Ovary (tissue), 9 donors: ENCODE data around the gene YJEFN3. TPM values are rescaled to one million over a fixed set of nuclear protein-coding genes. Genes with fewer than 3 reads are reported as not detected.

ENCODE experiments used
- DNase-seq, 5 donors: peaks; one replicate each; pipeline ENCODE4 v3.0.0-alpha.2; 2019 to 2020
- H3K27ac ChIP-seq, 2 donors: fragments of 200-600 bp; one replicate each; pipeline versions ENCODE4 v1.5.1 to v1.8.0; 2019 to 2022
- H3K27me3 ChIP-seq: fragments of 200-600 bp; one replicate; pipeline ENCODE4 v1.8.0; 2022
- H3K36me3 ChIP-seq: fragments of 200-600 bp; sonication (generic); one replicate; pipeline ENCODE4 v1.5.1; 2019
- H3K4me1 ChIP-seq: one replicate; pipeline ENCODE4 v1.8.1; 2013; ENCODE audit warnings: mild to moderate bottlenecking, moderate library complexity; ENCODE audit not compliant: insufficient read depth
- H3K4me3 ChIP-seq: fragments of 200-600 bp; sonication (generic); one replicate; pipeline ENCODE4 v1.5.1; 2017
- H3K9me3 ChIP-seq, 2 donors: fragments of 200-600 bp in 1 of 2; sonication (generic) in 1 of 2; one replicate each; pipeline versions ENCODE4 v1.5.1 to v1.8.1; 2013 to 2019; ENCODE audit warnings: mild to moderate bottlenecking in 1 of 2, moderate library complexity in 1 of 2
- CTCF ChIP-seq, 3 donors: fragments of 450-650 bp in 2 of 3; fragments of 200-600 bp in 1 of 3; IDR thresholded peaks; one replicate each; pipeline versions ENCODE4 v1.5.1 to v1.8.0; 2016 to 2022; ENCODE audit warnings: antibody characterized with exemption in 3 of 3, mild to moderate bottlenecking in 1 of 3
- EP300 ChIP-seq: sonication (generic); formaldehyde crosslinking; IDR thresholded peaks from one replicate; pipeline ENCODE4 v1.6.1; 2017; ENCODE audit warnings: antibody characterized with exemption
- POLR2A ChIP-seq: fragments of 450-650 bp; IDR thresholded peaks from one replicate; pipeline ENCODE4 v1.6.1; 2017; ENCODE audit warnings: antibody characterized with exemption, mild to moderate bottlenecking, moderate library complexity
- WGBS, 3 donors: extraction: QIAGEN DNeasy Blood & Tissue Kit in 1 of 3; methylation state at CpG; one replicate each; pipeline versions ENCODE4 v1.1.5 to v1.1.7; 2013 to 2017; 5-methylcytosine and 5-hydroxymethylcytosine counted together
- intact Hi-C, 4 donors: fragments of 100-400 bp; cut with DNase I; formaldehyde crosslinking; loops; one replicate each; pipeline versions ENCODE4 v1.11.0 to v1.15.1; 2022 to 2023
- polyA plus RNA-seq, 2 donors: library from polyadenylated mRNA; stranded (reverse); fragments of 200-250 nt in 1 of 2; fragments of 350-450 nt in 1 of 2; fragmentation: Illumina TruSeq in 1 of 2; extraction: RNeasy Lipid Tissue Mini Kit (QIAGEN cat#74804) in 1 of 2; gene quantifications; one replicate each; pipeline ENCODE4 v1.2.3, GENCODE V29; 2013 to 2014
- total RNA-seq, 7 donors: library from RNA; depleted of rRNA in 2 of 7; stranded (reverse); fragments of >200 nt in 2 of 7; fragmentation: NEBNext Ultra II Directional in 3 of 7; extraction: Animal tissue kit (Norgen Biotek cat#: 25700) in 3 of 7; gene quantifications; one replicate each; pipeline versions ENCODE4 v1.1.0 to v1.2.4, GENCODE V29; 2016 to 2023
- donor health status: DM: no; HTN: no; CAD: no; lungs with moderate emphysema.
- donor health status: DM: no; HTN: no; CAD: no.
- donor health status: Bipolar disorder and iron deficiency.
- donor health status: DM: yes; HTN: yes; CAD: no.
- donor health status: DM: no; HTN: no; CAD: no.
- donor health status: DM: yes; HTN: yes; CAD: no.

YJEFN3 gene
- total and polyA plus RNA-seq, 9 donors = 2.0 to 5.0 (median 2.9) TPM

- intact Hi-C loops = no loop called here
- no peaks in the 10 kb centered on the region for H3K27me3 ChIP-seq
- no peaks in the 10 kb centered on the region for H3K9me3 ChIP-seq
- no peak for TF ChIP-seq EP300
- no peak for TF ChIP-seq POLR2A
- TF ChIP-seq CTCF (IDR thresholded peaks at IDR 0.05) = no peak
- no peak for DNase-seq
- peaks cover 1% of the 10 kb centered on the region for H3K4me1 ChIP-seq
- H3K27ac ChIP-seq = no peak overlapping the region
- 73 to 76% (median 74%) methylated on average over 10 to 11 of the region's 11 CpGs for WGBS, 3 donors
- H3K4me3 ChIP-seq = no peak overlapping the region
- H3K36me3 ChIP-seq = no peaks in the 10 kb centered on the region
Observed at GRCh38 chr19:19508217-19508616, 20.5 kb upstream of the YJEFN3 start.

GRCh38 chr19:19510432-19510831, 18.3 kb upstream of the YJEFN3 start:
- 26 to 43% (median 28%) methylated on average over 6 of the region's 6 CpGs for WGBS, 3 donors

GRCh38 chr19:19513682-19514081, 15.0 kb upstream of the YJEFN3 start:
- Histone ChIP-seq H3K9me3 (no peaks in the 10 kb centered on the region), H3K27ac (no peak overlapping the region), H3K36me3 (no peaks in the 10 kb centered on the region), H3K27me3 (no peaks in the 10 kb centered on the region), H3K4me1 (peaks cover 7% of the 10 kb centered on the region), H3K4me3 (no peak overlapping the region)
- intact Hi-C loops = no loop called here
- no peak for TF ChIP-seq CTCF (IDR thresholded peaks at IDR 0.05)
- TF ChIP-seq POLR2A = no peak
- TF ChIP-seq EP300 = no peak
- peak in 1 of 5 donors; percentile 38 for DNase-seq
- WGBS, 3 donors = 75 to 84% (median 83%) methylated on average over 17 of the region's 17 CpGs

More at GRCh38 chr19:19510432-19510831, 18.3 kb upstream of the YJEFN3 start:
- intact Hi-C loops = no loop called here
- no peak for TF ChIP-seq EP300
- no peak for TF ChIP-seq CTCF (IDR thresholded peaks at IDR 0.05)
- TF ChIP-seq POLR2A = no peak
- no peak for DNase-seq
- Histone ChIP-seq H3K36me3 (no peaks in the 10 kb centered on the region), H3K4me1 (peaks cover 5% of the 10 kb centered on the region), H3K27me3 (no peaks in the 10 kb centered on the region), H3K4me3 (no peak overlapping the region), H3K27ac (no peak overlapping the region), H3K9me3 (no peaks in the 10 kb centered on the region)

- Histone ChIP-seq H3K27ac (no peak overlapping the region), H3K27me3 (no peaks in the 10 kb centered on the region), H3K4me3 (peak overlapping the region; percentile 9), H3K9me3 (no peaks in the 10 kb centered on the region), H3K36me3 (no peaks in the 10 kb centered on the region), H3K4me1 (peaks cover 7% of the 10 kb centered on the region)
- TF ChIP-seq EP300 (no peak), POLR2A (no peak), CTCF (IDR thresholded peaks at IDR 0.05) (no peak)
- WGBS, 3 donors = 12 to 17% (median 13%) methylated on average over 43 to 46 of the region's 46 CpGs
- intact Hi-C loops = no loop called here
- peak; percentile 67 to 83 (median 80) for DNase-seq
Observed at GRCh38 chr19:19514215-19514657, 14.5 kb upstream of the YJEFN3 start.
